D721Med (cell line): ENCODE data around the gene PAK4.
"Not testable (repeated sequence)": the region's sequence is repeated elsewhere in the genome, so short reads cannot be mapped to it uniquely, and the experiment has no call there.

ENCODE experiments used
- DNase-seq: peaks from one replicate; pipeline ENCODE4 v3.0.0; 2011; ENCODE audit warnings: low spot score; ENCODE audit not compliant: insufficient read length
- FAIRE-seq: peaks from 2 replicates; lab custom pipeline; 2011; peaks lifted over from hg19 to GRCh38; lab: Jason Lieb, UNC
- TF ChIP-seq, protein P1 (sequence below): IDR thresholded peaks from 2 replicates; pipeline ENCODE4 v1.5.1; 2012; ENCODE audit warnings: mild to moderate bottlenecking, control low read depth; ENCODE audit not compliant: insufficient read depth; ENCODE audit errors: missing control alignments

The PAK4 gene

DNA sequence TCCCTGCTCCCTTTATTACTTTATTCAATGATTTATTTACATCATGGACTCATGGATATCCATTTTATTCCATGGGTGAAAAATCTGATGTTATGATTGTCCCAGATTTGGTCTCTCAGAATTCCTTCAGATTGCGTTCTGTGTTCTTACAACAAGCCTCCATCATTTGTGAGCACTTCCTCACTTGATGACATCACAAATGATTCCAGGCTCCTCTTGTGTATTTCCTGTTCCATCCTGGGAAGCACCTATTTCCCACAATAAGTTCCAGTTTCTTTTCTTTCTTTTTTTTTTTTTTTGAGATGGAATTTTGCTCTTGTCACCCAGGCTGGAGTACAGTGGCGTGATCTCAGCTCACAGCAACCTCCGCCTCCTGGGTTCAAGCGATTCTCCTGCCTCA lies 34.7 kb upstream of the PAK4 start:
- FAIRE-seq (no peak), DNase-seq (no peak)
- TF ChIP-seq, protein P1, sequence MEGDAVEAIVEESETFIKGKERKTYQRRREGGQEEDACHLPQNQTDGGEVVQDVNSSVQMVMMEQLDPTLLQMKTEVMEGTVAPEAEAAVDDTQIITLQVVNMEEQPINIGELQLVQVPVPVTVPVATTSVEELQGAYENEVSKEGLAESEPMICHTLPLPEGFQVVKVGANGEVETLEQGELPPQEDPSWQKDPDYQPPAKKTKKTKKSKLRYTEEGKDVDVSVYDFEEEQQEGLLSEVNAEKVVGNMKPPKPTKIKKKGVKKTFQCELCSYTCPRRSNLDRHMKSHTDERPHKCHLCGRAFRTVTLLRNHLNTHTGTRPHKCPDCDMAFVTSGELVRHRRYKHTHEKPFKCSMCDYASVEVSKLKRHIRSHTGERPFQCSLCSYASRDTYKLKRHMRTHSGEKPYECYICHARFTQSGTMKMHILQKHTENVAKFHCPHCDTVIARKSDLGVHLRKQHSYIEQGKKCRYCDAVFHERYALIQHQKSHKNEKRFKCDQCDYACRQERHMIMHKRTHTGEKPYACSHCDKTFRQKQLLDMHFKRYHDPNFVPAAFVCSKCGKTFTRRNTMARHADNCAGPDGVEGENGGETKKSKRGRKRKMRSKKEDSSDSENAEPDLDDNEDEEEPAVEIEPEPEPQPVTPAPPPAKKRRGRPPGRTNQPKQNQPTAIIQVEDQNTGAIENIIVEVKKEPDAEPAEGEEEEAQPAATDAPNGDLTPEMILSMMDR, result no peak

DNA sequence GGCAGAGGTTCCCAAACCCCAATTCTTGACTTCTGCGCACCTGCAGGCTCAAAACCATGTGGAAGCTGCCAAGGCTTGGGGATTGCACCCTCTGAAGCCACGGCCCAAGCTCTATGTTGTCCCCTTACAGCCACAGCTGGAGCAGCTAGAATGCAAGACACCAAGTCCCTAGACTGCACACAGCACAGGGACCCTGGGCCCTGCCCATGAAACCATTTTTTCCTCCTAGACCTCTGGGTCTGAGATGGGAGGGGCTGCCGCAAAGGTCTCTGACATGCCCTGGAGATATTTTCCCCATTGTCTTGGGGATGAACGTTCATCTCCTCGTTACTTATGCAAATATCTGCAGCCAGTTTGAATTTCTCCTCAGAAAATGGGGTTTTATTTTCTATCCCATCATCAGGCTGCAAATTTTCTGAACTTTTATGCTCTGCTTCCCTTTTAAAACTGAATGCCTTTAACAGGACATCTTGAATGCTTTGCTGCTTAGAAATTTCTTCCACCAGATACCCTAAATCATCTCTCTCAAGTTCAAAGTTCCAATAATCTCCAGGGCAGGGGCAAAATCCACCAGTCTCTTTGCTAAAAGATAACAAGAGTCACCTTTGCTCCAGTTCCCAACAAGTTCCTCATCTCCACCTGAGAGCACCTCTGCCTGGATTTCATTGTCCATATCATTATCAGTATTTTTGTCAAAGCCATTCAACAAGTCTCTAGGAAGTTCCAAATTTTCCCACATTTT lies 29.6 kb upstream of the PAK4 start:
- not testable (repeated sequence) for FAIRE-seq, DNase-seq

DNA sequence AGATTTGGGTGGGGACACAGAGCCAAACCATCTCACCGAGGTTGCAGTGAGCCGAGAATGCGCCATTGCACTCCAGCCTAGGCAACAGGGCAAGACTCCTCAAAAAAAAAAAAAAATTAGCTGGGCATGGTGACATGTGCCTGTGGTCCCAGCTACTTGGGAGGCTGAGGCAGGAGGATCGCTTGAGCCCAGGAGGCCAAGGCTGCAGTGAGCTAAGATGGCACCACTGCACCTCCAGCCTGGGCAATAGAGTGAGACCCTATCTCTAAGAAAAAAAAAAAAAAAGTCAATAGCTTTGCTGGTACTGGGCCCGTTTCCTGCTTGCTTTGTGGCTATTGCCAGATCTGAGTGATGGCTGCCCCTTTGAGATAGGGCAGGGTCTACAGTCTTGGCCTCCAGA lies 28.3 kb upstream of the PAK4 start:
- no peak for DNase-seq
- FAIRE-seq, result no peak
- TF ChIP-seq, protein P1, result no peak

DNA sequence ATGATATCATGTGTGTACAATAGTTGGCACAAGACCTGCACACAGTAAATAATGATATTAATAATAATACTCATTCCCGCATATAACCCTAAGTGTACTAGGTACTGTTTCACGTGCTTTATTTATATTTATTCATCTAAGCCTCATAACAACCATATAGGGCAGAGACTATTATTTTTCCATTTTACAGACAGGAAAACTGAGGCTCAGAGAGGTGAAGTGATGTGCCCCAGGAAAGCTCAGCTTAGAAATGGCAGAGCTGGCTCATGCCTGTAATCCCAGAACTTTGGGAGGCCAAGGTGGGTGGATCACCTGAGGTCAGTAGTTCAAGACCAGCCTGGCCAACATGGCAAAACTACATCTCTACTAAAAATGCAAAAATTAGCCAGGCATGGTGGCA lies 27.9 kb upstream of the PAK4 start:
- no peak for FAIRE-seq
- TF ChIP-seq, protein P1, result no peak
- no peak for DNase-seq

DNA sequence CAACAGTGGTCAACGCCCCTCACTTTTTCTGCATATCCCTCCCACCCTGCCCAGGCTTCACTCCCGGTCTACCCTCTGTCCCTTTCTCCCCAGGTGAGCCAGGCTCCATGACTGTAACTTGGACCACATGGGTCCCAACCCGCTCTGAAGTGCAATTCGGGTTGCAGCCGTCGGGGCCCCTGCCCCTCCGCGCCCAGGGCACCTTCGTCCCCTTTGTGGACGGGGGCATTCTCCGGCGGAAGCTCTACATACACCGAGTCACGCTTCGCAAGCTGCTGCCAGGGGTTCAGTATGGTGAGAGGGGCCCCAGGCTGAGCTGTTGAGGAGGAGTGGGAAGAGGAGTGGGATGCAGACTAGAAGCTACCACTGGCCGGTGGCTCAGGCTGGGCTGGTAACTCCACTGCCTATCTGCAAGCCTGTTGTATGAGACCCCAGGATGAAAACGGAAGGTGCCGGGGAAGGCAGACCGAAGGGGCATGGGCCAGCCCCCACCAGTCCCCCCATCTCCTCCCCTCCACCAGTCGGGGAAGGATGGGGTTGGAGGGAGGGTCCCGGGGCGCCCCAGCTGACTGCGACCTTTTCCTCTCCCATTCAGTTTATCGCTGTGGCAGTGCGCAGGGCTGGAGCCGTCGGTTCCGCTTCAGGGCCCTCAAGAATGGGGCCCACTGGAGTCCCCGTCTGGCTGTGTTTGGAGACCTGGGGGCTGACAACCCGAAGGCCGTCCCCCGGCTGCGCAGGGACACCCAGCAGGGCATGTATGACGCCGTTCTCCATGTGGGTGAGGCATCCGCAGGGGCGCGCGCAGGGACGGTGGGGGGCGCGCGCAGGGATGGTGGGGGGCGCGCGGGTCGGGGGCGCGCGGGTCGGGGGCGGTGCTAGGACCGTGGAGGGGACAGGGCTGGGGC lies 27.0 kb upstream of the PAK4 start:
- DNase-seq, result no peak
- TF ChIP-seq, protein P1, result no peak
- FAIRE-seq, result no peak

DNA sequence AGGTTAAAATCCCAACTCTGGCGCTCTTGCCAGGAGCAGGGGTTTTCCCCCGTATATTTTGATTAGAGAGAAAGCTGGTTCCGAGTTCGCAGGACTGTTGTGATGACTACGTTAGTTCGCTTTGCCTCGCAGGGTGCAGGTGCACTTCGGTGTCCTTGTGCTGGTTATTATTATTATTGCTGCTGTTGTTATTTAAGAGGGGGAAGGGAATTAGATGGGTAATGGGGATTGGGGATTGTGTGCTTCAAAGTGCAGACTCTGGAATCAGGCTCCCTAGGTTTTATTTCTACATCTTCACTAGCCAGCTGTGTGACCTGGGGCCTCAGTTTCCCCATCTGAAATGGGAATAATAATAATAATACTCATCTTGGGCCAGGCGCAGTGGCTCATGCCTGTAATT lies 26.2 kb upstream of the PAK4 start:
- FAIRE-seq, result no peak
- no peak for DNase-seq
- TF ChIP-seq, protein P1, result no peak

DNA sequence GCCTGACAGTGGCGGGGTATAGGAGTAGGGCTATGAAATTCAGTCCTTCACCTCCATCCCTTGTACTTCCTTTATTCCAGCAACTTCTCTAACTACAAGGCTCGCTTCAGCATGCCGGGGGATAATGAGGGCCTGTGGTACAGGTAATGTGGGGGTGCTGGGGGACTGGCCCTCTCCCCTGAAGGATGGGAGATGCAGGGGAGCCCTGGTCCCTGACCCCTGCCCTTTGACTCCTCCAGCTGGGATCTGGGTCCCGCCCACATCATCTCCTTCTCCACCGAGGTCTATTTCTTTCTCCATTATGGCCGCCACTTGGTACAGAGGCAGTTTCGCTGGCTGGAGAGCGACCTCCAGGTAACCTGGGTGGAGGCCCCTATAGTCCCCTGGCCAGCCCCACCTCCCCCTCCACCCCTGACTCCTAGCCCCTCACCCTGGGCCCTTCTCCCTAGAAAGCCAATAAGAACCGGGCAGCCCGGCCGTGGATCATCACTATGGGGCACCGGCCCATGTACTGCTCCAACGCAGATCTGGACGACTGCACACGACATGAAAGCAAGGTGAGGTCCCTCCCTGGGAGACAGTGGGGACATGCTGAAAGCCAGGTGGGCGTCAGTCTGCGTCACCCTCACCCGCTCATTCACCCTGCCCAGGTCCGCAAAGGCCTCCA lies 25.0 kb upstream of the PAK4 start:
- FAIRE-seq, result no peak
- TF ChIP-seq, protein P1, result no peak

More for the DNA sequence above, 25.0 kb upstream of the PAK4 start:
- DNase-seq, result no peak
